GM12892 (cell line): ENCODE results near the gene SNRNP70.

Source experiments
- POLR2A ChIP-seq: IDR thresholded peaks from 2 replicates; pipeline ENCODE4 v1.6.1; 2011; ENCODE audit warnings: low read depth, low read length, control low read depth
- POLR2AphosphoS5 ChIP-seq: IDR thresholded peaks from 2 replicates; pipeline ENCODE4 v1.6.1; 2011; ENCODE audit warnings: low read depth, low read length, control low read depth
- TAF1 ChIP-seq: IDR thresholded peaks from 2 replicates; pipeline ENCODE4 v1.6.1; 2011; ENCODE audit warnings: low read depth, mild to moderate bottlenecking, control low read depth, low read length, borderline replicate concordance

GRCh38 chr19:49151267-49152118, 66.2 kb downstream of the SNRNP70 start:
- no peak for TF ChIP-seq TAF1
- TF ChIP-seq POLR2AphosphoS5: no peak
- TF ChIP-seq POLR2A: no peak
